NCI-H1436 treated with DMSO at 0.1 percent for 48 hours (cell line): ENCODE results near the gene NT5DC2.
"Not testable (repeated sequence)": the region's sequence is repeated elsewhere in the genome, so short reads cannot be mapped to it uniquely, and the experiment has no call there.

Experiments used
- DNase-seq: peaks from one replicate; lab custom pipeline; 2025; lab: John Stamatoyannopoulos, UW

The NT5DC2 gene

DNA sequence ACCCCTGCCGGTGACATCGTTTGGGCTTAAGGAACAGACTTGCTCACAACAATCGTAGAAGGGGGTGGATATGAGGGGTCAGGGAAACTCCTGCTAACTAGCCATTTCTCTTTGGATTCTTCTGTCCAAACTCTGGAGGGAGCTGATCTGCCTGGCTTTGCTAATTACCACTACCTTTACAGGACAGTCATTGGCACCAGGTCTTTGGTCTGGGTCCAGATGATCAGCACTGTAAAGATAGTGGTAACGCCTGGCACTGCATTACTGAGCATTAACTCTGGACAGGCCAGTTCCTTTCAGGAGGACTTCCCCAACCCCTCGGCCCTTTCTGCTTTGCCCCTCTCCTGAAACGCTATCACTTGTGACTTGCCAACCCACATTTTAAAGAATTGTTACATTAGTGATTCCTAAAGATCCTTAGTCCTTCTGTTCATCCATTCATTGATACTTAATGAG, 3.5 kb upstream of the NT5DC2 start:
- DNase-seq, result no peak

DNA sequence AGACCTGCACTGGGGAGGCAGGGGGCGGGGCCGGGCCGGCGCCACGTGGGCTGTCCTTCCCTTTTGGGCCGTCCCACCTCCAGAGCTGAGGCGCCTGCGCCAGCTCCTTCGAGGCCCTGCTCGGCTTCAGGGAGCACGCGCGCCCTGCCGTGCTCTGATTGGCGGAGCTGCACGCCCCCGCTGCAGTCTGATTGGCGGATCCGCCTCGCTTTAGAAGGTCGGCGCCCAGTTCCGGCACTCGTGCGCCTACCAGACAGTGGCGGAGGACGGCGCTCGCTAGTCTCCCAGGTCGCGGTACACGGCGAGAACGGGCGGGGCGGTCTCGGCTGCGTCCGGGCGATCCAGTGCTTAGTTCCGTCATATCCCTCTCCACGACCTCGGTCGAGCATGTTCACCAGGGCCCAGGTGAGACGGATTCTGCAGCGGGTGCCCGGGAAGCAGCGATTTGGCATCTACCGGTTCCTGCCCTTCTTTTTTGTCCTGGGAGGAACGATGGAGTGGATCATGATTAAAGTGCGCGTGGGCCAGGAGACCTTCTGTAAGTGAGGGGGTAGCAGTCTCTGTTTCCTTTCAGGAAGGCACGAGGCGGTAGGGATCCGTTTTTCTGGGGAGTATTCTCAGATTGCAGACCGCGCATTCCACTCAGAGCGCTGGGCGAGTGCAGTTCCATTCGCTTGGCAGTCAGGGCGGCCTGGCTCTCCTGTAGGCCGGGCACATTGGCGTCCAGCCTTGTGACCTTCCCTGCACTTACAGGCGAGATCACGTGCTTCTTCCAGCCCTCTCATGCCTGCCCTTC, 2.9 kb upstream of the NT5DC2 start, which contains the start of gene UQCC5:
TSS of gene UQCC5 (plus strand) at position 237 of the 796 bp plus-strand sequence. CDS start at position 388, 151 bp downstream.
- peak; percentile 76 for DNase-seq

- no peak for DNase-seq
Observed at GRCh38 chr3:52536112-52536368, 2.4 kb upstream of the NT5DC2 start.

- no peak for DNase-seq
Observed at GRCh38 chr3:52535411-52536111, 1.9 kb upstream of the NT5DC2 start.

DNA sequence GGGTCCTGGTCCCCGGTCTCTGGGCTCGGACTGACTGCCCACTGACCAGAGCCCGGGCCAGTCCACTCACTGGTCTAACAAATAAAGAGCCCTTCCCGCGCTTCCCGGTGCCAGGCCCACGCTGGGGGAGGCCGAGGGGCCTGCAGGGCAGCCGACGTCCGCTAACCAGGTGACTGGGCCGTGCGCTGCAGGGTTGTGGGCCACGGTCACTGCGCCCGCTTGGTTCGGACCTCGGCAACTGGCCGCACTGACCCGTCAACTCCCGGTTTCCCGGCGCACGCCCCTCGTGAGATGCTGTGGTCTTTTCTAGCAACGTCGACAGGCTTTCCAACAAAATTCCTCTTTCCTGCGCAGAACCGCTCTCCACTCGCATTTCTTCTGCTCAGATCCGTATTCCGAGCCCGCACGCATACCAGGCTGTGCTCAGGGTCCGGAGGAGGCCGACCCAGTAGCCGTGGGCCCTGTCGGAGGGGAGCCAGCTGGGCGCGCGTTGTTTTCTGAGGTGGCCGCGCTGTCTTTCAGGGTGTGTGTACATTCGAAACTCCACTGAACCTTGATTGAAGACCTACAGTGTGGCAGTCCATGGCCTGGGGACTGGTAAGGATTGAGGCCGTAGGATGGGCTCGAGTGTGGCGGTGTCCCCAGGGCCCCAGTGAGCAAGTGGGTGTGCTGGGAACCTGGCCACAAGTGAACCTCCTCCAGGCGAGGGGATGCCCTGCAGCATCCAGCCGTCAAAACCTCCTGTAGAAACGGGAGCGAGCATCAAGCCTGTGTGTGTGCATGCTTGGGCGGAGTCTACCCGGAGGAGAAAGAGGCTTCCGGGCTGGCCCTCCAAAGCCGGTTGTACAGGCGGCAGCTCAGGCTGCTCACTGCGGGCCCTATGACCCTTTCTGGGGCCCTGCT, 875 bp upstream of the NT5DC2 start:
- DNase-seq, result no peak

DNA sequence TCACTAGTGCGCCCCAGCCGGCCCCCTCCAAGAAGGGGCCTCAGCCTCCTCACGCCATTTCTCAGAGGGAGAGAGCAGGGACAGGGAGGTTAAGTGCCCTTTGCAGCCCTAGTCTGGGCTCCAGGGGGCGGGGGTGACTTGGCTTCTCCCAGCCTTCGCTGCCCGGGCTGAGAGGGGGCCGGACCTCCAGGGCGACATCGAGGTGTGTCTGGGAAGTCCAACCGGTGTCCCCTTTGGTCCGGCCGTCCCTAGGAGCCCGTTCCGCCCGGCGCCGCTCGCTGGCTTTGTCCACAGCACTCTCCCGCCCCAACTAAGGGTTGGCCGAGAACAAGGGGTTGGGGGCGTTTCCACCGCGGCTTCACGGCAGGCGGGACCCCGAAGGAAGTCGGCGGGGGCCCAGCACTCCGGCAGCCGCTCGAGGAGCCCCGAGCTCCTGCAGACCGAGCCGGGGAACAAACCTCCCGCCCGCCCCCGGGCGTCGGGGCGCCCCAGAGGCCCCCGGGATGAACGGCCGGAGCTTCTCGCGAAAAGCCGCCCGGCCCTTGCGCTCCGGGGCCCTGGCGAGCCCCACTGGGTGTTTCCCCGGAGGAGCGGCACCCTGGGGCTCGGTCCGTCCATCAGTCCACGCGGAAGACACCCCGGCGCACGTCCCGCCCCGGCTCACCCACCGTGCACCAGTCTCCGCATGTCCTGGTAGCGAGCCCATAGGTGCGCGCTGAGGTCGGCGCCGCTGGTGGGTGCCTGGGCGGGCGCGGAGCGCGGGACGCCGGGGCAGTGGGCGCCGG, 627 bp downstream of the NT5DC2 start:
- DNase-seq, result no peak

GRCh38 chr3:52532517-52532837, 1.2 kb downstream of the NT5DC2 start:
- DNase-seq, result no peak

- no peak for DNase-seq
Observed at GRCh38 chr3:52531860-52532516, 1.7 kb downstream of the NT5DC2 start.

DNA sequence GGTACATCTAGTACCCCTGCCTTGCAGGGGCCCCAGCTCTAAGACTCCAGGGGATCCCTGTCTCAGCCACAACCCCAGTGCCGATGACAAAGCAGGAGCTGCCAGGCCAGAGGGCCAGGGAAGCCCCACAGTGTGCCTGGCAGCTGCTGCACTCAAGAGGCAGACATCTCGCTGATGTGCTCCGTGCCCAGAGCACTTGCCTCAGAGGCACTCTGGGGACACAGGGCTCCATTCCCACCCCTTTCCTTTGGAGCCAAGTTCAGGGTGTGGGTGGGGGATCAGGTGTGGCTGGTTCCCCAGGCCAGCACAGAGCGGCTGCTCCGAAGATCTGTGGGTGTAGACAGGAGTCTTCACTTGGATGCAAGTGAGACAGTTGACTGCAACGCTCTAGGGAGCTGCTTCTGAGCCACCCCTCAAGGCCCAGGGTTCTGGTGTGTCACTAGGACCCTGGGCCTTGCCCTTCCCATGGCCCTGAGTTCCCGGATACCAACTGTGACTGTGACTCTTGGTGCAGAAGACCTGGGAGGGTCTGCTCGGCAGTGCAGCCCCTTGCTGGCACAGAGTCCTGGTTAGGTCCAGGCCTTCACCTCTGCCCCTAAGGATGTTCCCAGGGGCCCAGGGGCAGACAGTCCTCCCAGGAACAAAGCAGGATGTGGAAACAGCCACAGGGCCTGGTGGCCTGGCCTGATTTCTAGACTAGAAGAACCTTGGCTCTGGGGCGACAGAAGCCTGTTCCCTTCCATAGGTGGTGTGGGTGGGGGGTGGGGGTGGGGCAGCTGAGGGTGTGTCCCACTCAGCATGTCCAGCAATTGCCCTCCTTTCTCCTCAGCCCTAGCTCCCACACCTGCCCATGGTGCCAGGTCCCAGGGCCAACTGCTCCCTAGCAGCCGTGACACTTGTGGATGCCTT, 2.5 kb downstream of the NT5DC2 start:
- DNase-seq, result no peak

- no peak for DNase-seq
Observed at GRCh38 chr3:52529376-52530333, 4.0 kb downstream of the NT5DC2 start.

GRCh38 chr3:52528586-52529375, 4.9 kb downstream of the NT5DC2 start:
- no peak for DNase-seq

DNA sequence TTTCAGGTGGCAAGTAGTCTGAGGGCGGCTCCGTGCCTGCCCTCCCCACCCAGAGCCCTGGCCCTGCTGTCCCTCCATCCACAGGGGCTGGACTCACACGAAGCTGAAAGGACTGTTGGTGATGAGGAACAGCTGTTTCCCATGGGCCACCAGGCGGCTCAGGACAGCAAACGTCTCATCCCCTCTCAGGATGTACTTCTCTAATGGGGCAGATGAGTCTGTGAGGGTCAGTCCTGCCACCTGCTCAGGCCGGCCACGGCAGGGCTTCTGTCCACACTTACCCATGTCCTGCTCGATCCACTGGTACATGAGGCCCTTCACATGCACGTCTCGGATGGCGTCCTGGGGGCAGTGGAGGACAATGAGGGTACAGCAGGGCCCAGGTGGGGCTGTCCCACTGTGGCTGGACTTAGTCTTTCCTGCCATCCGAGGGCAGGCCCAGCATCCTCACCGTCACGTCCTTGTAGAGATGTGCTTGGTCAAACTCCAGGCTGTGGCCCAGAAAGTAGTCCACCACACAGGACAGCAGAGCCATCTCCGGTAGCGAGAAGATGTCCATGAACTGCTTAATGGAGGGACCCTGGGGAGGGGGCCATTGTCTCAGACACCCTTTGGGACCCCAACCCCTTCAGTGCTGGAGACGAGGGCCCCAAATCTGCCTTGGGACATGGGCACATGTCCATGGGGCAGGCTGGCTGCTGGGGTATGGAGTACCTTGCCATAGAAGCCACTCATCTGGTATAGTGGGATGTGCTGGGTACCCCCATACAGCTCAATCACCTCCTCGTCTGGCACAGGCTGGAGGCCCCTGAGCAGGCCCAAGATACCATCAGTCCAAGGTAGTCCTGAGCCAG, 5.7 kb downstream of the NT5DC2 start:
- no peak for DNase-seq

GRCh38 chr3:52527039-52527731, 6.5 kb downstream of the NT5DC2 start:
- DNase-seq, result no peak

DNA sequence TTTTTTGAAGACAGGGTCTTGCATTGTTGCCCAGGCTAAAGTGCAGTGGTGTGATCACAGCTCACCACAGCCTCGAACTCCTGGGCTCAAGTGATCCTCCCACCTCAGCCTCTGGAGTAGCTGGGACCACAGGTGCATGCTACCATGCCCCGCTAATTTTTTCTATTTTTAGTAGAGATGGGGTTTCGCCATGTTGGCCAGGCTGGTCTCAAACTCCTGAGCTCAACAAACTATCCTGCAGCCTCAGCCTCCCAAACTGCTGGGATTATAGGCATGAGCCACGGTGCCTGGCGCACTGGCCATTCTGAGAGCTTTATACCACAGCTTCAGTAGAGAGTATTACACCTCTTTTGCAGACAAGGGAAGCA, 7.0 kb downstream of the NT5DC2 start:
- DNase-seq, result not testable (repeated sequence)

DNA sequence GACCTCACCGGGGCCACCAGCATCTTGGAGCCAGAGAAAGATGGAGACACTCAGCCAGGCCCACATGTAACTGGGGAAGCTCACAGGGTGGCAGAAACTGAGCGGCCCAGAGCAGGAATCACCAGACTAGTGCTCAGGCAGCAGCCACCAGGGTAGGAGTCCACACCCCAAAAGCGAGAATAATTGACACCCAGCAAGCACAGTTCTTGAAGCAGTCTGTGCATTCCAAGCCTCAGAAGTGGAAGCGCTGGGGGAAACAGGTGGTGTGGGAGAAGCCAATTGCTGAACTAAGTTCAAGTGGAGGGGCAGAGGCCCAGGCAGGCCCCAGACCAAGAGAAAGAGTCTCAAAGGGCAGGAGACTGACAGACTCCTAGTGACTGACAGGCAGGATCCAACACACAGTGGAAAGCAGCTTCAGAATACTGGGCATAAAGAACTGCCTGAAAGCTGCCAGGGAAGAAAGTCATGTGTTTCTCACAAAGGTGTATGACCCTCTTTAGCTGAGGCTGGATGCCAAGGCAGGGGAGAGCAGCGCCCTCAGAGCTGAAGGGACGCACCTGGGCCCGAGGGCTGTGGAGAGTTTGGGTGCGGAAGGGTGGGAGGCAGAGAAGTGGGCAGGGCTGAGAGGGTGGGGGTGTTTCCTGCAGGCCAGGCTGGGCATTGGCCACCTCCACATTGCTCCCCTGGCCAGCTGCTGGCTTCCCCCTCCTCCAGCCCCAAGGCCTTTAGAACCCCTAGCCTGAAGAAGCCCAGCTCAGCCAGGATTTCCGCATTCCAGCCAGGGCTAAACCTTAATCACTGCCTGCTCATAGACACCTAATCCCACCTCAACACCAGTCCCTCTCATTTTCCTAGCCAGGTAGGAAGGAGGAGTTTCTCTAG, 7.7 kb downstream of the NT5DC2 start:
- no peak for DNase-seq
